ENCODE data around the gene CPO.

DNA sequence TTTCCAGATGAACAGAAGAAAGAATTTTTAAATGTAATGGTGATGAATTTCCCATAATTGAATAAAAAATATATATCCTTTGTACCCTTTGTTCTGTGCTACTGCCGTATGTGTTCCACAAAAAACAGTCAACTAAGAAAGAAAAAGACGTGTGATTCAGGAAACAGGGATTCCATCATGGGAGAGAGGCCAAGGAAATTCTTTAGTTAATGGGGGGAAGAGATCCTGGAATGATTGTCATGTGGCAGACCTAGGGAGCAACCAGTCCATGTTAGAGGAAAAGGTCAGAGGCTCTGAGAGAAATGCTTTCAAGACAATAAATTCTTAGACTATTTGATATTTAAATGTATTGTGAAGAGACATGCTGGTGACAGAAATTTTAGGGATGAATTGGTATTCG, 76.6 kb downstream of the CPO start:
- TF ChIP-seq CTCF (IDR thresholded peaks at IDR 0.05), result no peak
- TF ChIP-seq POLR2A (IDR thresholded peaks at IDR 0.05), result no peak
- no peak for TF ChIP-seq EP300 (IDR thresholded peaks at IDR 0.05)

Measured in tibial nerve (tissue), 4 donors.